Activated CD8-positive, alpha-beta T cell treated with anti-CD3 and anti-CD28 coated beads, Interleukin-2, amount 10 ng/mL, durations not matched to agents 7 days and 5 days (primary cell): ENCODE measurements around the gene USP6NL. TPM values are rescaled to one million over a fixed set of nuclear protein-coding genes. Genes with fewer than 3 reads are reported as not detected.
A peak's percentile ranks its signal among the peaks of the same experiment; 100 is the strongest.

Experiments used
- ATAC-seq: fragments of 150-1000 bp; cut with Tn5 transposase; one replicate; pipeline ENCODE4 v1.10.0; 2021; ENCODE audit warnings: moderate library complexity
- CTCF ChIA-PET: fragments of 350-600 bp; sonication (Branson Sonifier 250); formaldehyde crosslinking; loops from one replicate; lab custom pipeline; 2021; ENCODE audit warnings: antibody characterized with exemption; lab: Charles Lee
- POLR2A ChIA-PET: fragments of 350-600 bp; sonication (Branson Sonifier 250); formaldehyde crosslinking; loops from one replicate; lab custom pipeline; 2021; ENCODE audit warnings: antibody characterized with exemption; lab: Charles Lee
- DNase-seq: peaks from one replicate; pipeline ENCODE4 v3.0.0-alpha.2; 2020
- H3K27ac Mint-ChIP-seq: one replicate; pipeline ENCODE4 v1.8.0; 2021; ENCODE audit warnings: mild to moderate bottlenecking, mixed read lengths
- H3K27me3 Mint-ChIP-seq: one replicate; pipeline ENCODE4 v1.8.0; 2021; ENCODE audit warnings: low read depth, mixed read lengths
- H3K36me3 Mint-ChIP-seq: one replicate; pipeline ENCODE4 v1.8.0; 2021; ENCODE audit warnings: low read depth, mixed read lengths
- H3K4me1 Mint-ChIP-seq: one replicate; pipeline ENCODE4 v1.8.0; 2021; ENCODE audit warnings: low read depth, mixed read lengths
- H3K4me3 Mint-ChIP-seq: one replicate; pipeline ENCODE4 v1.8.0; 2021; ENCODE audit warnings: mild to moderate bottlenecking, mixed read lengths
- H3K9me3 Mint-ChIP-seq: one replicate; pipeline ENCODE4 v1.8.0; 2022; ENCODE audit warnings: mixed read lengths; ENCODE audit not compliant: insufficient read depth
- total RNA-seq, 2 experiments: library from RNA; stranded (reverse); gene quantifications; one replicate each; pipeline ENCODE4 v1.2.3, GENCODE V29; 2021

The USP6NL gene
- total RNA-seq, 2 experiments from 2014 or later, result 1.6 to 2.0 TPM

DNA sequence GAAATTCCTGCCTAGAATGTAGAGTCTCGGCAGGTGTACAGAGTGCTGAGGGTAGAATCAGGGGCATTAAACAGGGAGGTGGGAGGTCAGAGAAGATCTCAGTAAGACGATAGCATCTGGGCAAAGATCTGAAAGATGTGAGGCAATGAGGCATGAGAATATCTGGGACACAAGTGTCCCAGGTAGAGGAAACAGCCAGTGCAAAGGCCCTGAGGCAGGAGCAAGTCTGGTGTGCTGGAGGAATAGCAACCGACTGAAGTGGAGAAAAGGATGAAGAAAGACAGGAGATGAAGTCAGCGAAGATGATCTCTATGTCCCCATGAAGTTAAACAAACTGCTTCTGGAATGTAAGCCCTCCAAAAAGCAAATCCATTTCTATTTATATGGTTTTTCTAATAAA is 84.4 kb downstream of the USP6NL start:
- H3K27me3 Mint-ChIP-seq, result no peaks in the 10 kb centered on the region
- H3K9me3 Mint-ChIP-seq, result no peaks in the 10 kb centered on the region
- H3K4me3 Mint-ChIP-seq, result no peak overlapping the region
- POLR2A ChIA-PET, result no interaction called here
- ATAC-seq, result no peak
- H3K36me3 Mint-ChIP-seq, result no peaks in the 10 kb centered on the region
- CTCF ChIA-PET, result interaction anchor here (0.9 kb wide), 1 partner anchor 231 kb away, joined by 3 read pairs; no protein-coding TSS in a partner anchor
- no peak for DNase-seq
- no peak overlapping the region for H3K27ac Mint-ChIP-seq
- H3K4me1 Mint-ChIP-seq, result peaks cover 20% of the 10 kb centered on the region

- no peaks in the 10 kb centered on the region for H3K9me3 Mint-ChIP-seq
- no peak for DNase-seq
- H3K4me1 Mint-ChIP-seq, result peaks cover 20% of the 10 kb centered on the region
- POLR2A ChIA-PET, result no interaction called here
- no peak overlapping the region for H3K4me3 Mint-ChIP-seq
- CTCF ChIA-PET, result interaction anchor here (0.7 to 1.0 kb wide), 2 partner anchors 10 to 232 kb away, joined by 3 to 5 read pairs; no protein-coding TSS in a partner anchor
- H3K27ac Mint-ChIP-seq, result no peak overlapping the region
- H3K27me3 Mint-ChIP-seq, result no peaks in the 10 kb centered on the region
- ATAC-seq, result no peak
- no peaks in the 10 kb centered on the region for H3K36me3 Mint-ChIP-seq
Measured at GRCh38 chr10:11525503-11525902, 85.9 kb downstream of the USP6NL start.

DNA sequence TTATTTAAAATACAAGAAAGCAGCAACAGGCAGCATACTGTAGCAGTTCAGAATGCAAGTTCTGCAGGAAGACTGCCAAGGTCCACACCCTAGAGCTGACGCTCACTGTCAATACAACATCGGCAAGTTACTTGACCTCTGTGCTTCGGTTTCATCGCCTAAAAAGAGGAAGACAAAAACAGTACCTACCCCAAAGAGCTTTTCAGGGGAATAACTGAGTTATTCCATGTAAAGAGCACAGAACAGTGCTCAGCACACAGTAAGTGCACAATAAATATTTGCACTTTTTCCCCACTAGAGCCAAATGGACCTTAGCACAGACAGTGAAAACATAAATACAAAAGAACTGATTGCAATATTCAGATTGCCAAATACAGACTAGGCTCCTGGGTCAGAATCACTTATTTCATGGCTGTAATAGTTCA is 88.6 kb downstream of the USP6NL start:
- no peak overlapping the region for H3K27ac Mint-ChIP-seq
- no peaks in the 10 kb centered on the region for H3K9me3 Mint-ChIP-seq
- no peak overlapping the region for H3K4me3 Mint-ChIP-seq
- DNase-seq (no peak), ATAC-seq (no peak)
- ChIA-PET CTCF (interaction anchor here (1.4 kb wide), 1 partner anchor 235 kb away, joined by 4 read pairs; no protein-coding TSS in a partner anchor), POLR2A (no interaction called here)
- H3K4me1 Mint-ChIP-seq, result peaks cover 10% of the 10 kb centered on the region
- H3K27me3 Mint-ChIP-seq, result no peaks in the 10 kb centered on the region
- no peaks in the 10 kb centered on the region for H3K36me3 Mint-ChIP-seq

DNA sequence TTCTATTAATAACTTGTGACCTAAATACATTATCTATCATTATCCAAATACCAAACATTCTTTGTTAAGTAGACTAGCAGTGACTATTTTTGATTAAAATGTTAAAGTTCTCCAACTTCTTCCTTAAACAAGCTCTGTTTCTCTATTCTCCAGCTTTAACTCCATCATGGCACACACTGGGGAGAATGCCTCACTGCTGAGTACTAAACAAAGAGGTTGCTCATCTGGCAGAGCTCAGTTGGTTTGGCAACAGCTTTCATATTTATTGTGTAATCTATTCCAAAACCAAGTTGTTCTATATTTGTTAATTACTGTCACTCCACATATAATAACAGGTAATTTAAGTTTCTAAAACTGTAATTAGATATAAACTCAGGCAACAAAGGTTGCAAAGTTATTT is 89.6 kb downstream of the USP6NL start:
- H3K36me3 Mint-ChIP-seq, result no peaks in the 10 kb centered on the region
- no peaks in the 10 kb centered on the region for H3K27me3 Mint-ChIP-seq
- H3K27ac Mint-ChIP-seq, result no peak overlapping the region
- H3K9me3 Mint-ChIP-seq, result no peaks in the 10 kb centered on the region
- H3K4me3 Mint-ChIP-seq, result no peak overlapping the region
- DNase-seq (no peak), ATAC-seq (no peak)
- ChIA-PET CTCF (interaction anchor here (2.1 kb wide), 1 partner anchor 236 kb away, joined by 14 read pairs; no protein-coding TSS in a partner anchor), POLR2A (no interaction called here)
- H3K4me1 Mint-ChIP-seq, result peaks cover 7% of the 10 kb centered on the region

DNA sequence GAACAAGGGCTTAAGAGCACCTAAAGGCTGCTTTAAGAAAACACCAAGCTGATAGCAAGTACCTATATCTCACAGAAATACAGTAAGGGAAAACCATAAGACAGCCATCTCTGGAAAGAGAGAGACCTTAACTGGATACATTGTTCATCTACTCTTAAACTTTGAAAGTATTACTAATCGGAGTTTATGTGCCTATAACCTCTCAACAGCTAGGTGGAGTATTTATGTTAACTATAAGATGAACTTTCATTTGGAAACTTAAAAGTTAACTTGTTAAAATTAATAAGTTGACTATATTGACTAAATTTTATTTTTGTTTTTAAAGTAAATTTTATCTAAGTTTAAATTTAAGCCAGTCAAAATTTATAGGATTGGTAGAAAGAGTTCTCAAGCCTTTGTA is 90.6 kb downstream of the USP6NL start:
- Mint-ChIP-seq H3K9me3 (no peaks in the 10 kb centered on the region), H3K4me3 (no peak overlapping the region), H3K4me1 (peaks cover 13% of the 10 kb centered on the region), H3K27me3 (no peaks in the 10 kb centered on the region), H3K36me3 (no peaks in the 10 kb centered on the region), H3K27ac (no peak overlapping the region)
- ChIA-PET POLR2A (no interaction called here), CTCF (interaction anchor here (1.0 to 2.1 kb wide), 3 partner anchors 33 to 237 kb away, joined by 3 to 14 read pairs (median 4); no protein-coding TSS in a partner anchor)
- DNase-seq (no peak), ATAC-seq (no peak)

DNA sequence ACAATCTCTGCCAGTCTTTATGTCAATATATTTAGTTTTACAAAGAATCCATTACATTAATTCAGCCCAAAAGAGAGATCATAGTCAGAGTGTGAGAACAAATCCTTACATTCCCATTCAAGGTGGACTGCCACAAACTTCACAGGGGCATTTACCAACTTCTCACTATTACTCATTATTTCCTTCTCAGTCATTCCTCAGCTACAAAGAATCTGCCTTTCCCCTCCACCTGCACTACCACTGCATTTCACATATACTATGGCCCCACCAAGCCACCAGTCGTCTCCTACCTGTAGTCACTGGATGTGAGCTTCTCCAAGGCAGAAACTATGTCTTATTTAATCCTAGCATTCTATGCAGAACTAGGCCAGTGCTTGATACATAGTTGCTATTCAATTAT is 94.3 kb downstream of the USP6NL start:
- DNase-seq (no peak), ATAC-seq (no peak)
- Mint-ChIP-seq H3K9me3 (no peaks in the 10 kb centered on the region), H3K27me3 (peaks cover 4% of the 10 kb centered on the region), H3K4me3 (no peak overlapping the region), H3K4me1 (peaks cover 17% of the 10 kb centered on the region), H3K27ac (no peak overlapping the region), H3K36me3 (no peaks in the 10 kb centered on the region)
- ChIA-PET POLR2A (no interaction called here), CTCF (interaction anchor here (0.9 to 2.6 kb wide), 3 partner anchors 104 to 266 kb away, joined by 3 to 23 read pairs (median 4); no protein-coding TSS in a partner anchor)

DNA sequence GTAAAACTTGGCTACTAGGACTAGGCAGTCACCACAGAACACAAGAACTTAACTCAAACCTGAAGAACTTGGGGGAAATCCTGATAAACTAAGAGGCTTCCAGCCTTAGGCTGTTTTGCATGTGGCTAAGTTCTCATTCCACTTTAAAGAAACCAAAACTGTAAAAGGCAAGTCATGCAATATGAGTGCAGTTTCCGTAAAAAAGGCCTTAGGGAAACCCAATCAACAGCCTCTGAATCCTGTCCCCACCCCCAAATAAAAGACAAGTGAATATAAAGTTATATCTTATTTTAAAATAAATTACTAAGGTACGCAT is 95.1 kb downstream of the USP6NL start:
- Mint-ChIP-seq H3K27ac (no peak overlapping the region), H3K4me3 (no peak overlapping the region), H3K4me1 (peaks cover 17% of the 10 kb centered on the region), H3K36me3 (no peaks in the 10 kb centered on the region), H3K9me3 (no peaks in the 10 kb centered on the region), H3K27me3 (peaks cover 8% of the 10 kb centered on the region)
- POLR2A ChIA-PET, result interaction anchor here (2.0 kb wide), 1 partner anchor 241 kb away, joined by 9 read pairs; no protein-coding TSS in a partner anchor
- CTCF ChIA-PET, result interaction anchor here (1.4 to 3.9 kb wide), 7 partner anchors 11 to 246 kb away, joined by 4 to 118 read pairs (median 15); no protein-coding TSS in a partner anchor
- no peak for ATAC-seq
- DNase-seq, result no peak

DNA sequence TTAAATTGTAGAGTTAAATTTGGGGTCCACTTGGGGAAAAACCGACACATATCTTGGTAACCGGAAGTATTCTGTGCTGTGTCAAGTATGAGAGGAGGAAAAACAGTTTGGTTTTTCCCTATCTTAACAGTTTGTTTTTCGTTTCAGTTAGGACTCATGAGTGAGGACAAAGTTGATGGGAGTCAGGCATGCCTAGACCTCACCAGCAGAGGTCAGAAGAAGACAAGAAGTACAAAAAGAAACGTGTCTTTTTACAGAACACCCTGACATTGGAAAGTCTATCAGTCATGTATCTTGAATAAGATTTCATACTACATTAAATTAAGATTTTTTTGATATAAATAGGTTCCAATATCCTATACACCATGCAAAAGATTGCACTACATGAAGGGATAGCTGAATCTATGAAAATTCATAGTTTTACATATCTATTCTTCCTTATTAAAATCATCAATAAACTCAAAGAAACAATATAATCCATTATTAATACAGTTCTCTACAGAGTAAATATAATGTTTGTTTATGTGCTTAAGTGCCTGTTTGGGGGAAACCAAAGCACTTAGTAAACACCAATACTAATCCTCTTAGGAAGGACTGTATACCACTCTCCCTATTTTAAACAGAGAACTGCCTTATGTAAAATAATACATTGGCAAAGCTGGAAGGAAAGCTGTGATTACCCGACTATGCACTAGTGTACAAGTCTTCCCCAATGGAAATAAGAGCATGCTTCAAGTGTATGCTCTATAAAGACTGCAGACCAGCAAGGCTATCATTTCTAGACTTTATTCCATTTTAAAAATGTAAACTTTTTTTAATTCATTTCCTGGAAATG is 95.6 kb downstream of the USP6NL start:
- no peaks in the 10 kb centered on the region for H3K36me3 Mint-ChIP-seq
- peaks cover 10% of the 10 kb centered on the region for H3K27me3 Mint-ChIP-seq
- DNase-seq (peak; percentile 69), ATAC-seq (peak; percentile 77)
- POLR2A ChIA-PET, result interaction anchor here (2.0 kb wide), 1 partner anchor 242 kb away, joined by 9 read pairs; no protein-coding TSS in a partner anchor
- no peak overlapping the region for H3K4me3 Mint-ChIP-seq
- H3K9me3 Mint-ChIP-seq, result no peaks in the 10 kb centered on the region
- no peak overlapping the region for H3K27ac Mint-ChIP-seq
- CTCF ChIA-PET, result interaction anchor here (0.6 to 3.9 kb wide), 34 partner anchors 9 to 574 kb away, joined by 3 to 118 read pairs (median 4); no protein-coding TSS in a partner anchor
- H3K4me1 Mint-ChIP-seq, result peaks cover 17% of the 10 kb centered on the region

GRCh38 chr10:11513727-11514126 is 97.7 kb downstream of the USP6NL start:
- ChIA-PET CTCF (interaction anchor here (1.7 to 3.9 kb wide), 3 partner anchors 53 to 244 kb away, joined by 5 to 118 read pairs (median 6); no protein-coding TSS in a partner anchor), POLR2A (no interaction called here)
- no peaks in the 10 kb centered on the region for H3K9me3 Mint-ChIP-seq
- H3K27me3 Mint-ChIP-seq, result peaks cover 10% of the 10 kb centered on the region
- no peak overlapping the region for H3K4me3 Mint-ChIP-seq
- no peaks in the 10 kb centered on the region for H3K36me3 Mint-ChIP-seq
- peaks cover 17% of the 10 kb centered on the region for H3K4me1 Mint-ChIP-seq
- no peak overlapping the region for H3K27ac Mint-ChIP-seq
- DNase-seq (no peak), ATAC-seq (no peak)

GRCh38 chr10:11512596-11512995 is 98.9 kb downstream of the USP6NL start:
- POLR2A ChIA-PET, result no interaction called here
- CTCF ChIA-PET, result interaction anchor here (1.4 to 3.9 kb wide), 2 partner anchors 213 to 245 kb away, joined by 3 to 118 read pairs; no protein-coding TSS in a partner anchor

DNA sequence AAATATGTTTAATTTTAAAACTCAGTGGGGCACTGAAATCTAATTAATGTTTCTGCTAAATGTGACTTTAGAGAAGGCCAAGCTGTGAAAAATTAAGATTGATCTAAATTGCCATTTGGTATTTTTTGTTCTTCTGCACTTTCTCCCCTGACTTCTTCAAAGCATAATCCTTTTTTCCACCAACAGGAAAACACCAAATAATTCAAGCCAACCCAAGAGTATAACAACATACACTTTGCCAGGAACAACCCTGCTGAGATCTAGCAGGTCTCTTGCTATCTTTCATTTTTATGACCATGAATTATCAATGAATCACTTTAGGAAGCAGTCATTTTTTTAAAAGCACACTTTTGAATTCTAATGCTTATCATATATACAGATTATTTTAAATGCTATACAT is 100.1 kb downstream of the USP6NL start:
- POLR2A ChIA-PET, result no interaction called here
- ATAC-seq (no peak), DNase-seq (no peak)
- Mint-ChIP-seq H3K27me3 (peaks cover 10% of the 10 kb centered on the region), H3K36me3 (no peaks in the 10 kb centered on the region), H3K27ac (no peak overlapping the region), H3K9me3 (no peaks in the 10 kb centered on the region), H3K4me3 (no peak overlapping the region), H3K4me1 (peaks cover 7% of the 10 kb centered on the region)
- CTCF ChIA-PET, result interaction anchor here (1.2 to 1.4 kb wide), 2 partner anchors 214 to 246 kb away, joined by 3 to 8 read pairs; no protein-coding TSS in a partner anchor

More at GRCh38 chr10:11512596-11512995, 98.9 kb downstream of the USP6NL start:
- ATAC-seq, result no peak
- DNase-seq, result no peak
- peaks cover 10% of the 10 kb centered on the region for H3K27me3 Mint-ChIP-seq
- H3K9me3 Mint-ChIP-seq, result no peaks in the 10 kb centered on the region
- H3K4me1 Mint-ChIP-seq, result peaks cover 17% of the 10 kb centered on the region
- no peaks in the 10 kb centered on the region for H3K36me3 Mint-ChIP-seq
- H3K27ac Mint-ChIP-seq, result no peak overlapping the region
- no peak overlapping the region for H3K4me3 Mint-ChIP-seq

GRCh38 chr10:11510736-11511135 is 100.7 kb downstream of the USP6NL start:
- DNase-seq (no peak), ATAC-seq (no peak)
- H3K27ac Mint-ChIP-seq, result no peak overlapping the region
- H3K4me1 Mint-ChIP-seq, result peaks cover 4% of the 10 kb centered on the region
- no peak overlapping the region for H3K4me3 Mint-ChIP-seq
- no peaks in the 10 kb centered on the region for H3K9me3 Mint-ChIP-seq
- CTCF ChIA-PET, result no interaction called here
- POLR2A ChIA-PET, result no interaction called here
- no peaks in the 10 kb centered on the region for H3K36me3 Mint-ChIP-seq
- peaks cover 10% of the 10 kb centered on the region for H3K27me3 Mint-ChIP-seq
